ENCODE measurements around the gene TM7SF3.

TM7SF3 gene

DNA sequence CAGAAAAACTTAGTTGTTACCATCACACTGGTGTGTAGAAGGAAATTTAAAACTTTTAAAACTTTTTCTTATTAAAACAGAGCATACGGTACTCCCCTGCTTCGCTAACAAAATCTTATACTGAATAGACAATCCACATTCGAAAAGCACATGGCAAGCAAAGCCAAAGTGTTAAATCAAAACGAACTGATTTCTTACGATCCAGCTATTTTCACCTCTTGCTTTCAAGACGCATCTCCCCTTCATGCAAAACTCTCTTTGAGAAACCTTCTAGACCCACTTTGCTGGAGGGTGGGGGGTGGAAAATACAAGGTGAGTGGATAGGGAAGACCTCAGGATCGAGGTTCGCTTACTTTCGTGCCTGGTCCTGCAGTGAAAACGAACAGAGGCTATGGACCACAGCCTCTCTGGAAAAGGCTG is 76.7 kb downstream of the TM7SF3 start:
- in situ Hi-C loops (cut with MboI; ENCODE audit: low sequenced_read_pairs), result no loop called here

GRCh38 chr12:26936559-26937442 is 77.4 kb downstream of the TM7SF3 start:
- in situ Hi-C loops (cut with MboI; ENCODE audit: low sequenced_read_pairs), result no loop called here

DNA sequence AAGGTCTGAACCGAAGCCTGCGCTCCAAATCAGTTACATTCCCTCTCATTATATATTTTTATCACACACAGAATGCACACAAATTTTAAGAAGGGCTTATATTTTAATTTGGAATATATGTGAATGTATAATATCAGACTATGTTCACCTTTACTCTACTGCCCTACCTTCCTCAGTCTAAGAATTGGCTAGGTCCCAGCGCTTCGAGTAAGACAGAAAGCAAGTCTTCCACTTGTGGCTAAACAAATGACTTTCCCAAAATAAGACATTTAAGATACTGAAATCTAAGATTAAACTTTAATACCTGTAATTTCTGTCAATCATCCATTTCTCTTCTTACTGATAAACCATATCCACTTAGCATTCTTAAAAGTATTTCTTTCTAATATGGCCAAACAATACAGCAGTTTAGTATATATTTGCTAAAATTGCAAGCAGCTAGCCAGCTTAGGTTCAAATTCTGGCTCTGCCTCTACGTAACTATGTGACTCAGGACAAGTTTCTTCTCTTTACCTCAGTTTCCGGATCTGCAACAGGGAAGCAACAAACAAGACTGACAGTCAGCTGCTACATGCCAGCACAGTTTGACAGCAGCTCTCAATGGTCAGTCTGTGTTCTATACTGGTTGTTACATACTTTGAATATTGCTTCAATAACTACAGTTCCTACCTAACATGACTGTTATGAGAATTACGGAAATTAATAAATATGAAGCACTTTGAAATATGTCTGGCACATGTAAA is 78.4 kb downstream of the TM7SF3 start:
- in situ Hi-C loops (cut with MboI; ENCODE audit: low sequenced_read_pairs), result no loop called here

DNA sequence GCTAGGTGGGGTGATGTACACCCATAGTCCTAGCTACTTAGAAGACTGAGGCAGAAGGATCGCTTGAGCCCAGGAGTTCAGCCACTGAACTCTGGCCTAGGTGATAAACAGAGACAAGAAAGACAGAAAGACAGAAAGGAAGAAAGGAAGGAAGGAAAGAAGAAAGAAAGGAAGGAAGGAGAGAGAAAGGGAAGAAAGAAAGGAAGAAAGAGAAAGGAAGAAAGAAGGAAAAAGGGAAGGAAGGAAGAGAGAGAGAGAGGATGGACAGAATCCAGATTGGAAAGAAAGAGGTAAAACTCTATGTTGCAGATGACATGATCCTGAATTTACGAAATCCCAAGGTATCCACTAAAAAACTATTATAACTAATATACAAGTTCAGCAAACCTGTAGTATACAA is 84.6 kb downstream of the TM7SF3 start:
- in situ Hi-C loops (cut with MboI; ENCODE audit: low sequenced_read_pairs), result no loop called here

GRCh38 chr12:26928661-26929060 is 85.5 kb downstream of the TM7SF3 start:
- in situ Hi-C loops (cut with MboI; ENCODE audit: low sequenced_read_pairs), result no loop called here
